Progenitor cell of endocrine pancreas (in vitro differentiated cells): Measurements from ENCODE around the gene DROSHA. TPM values are rescaled to one million over a fixed set of nuclear protein-coding genes. Genes with fewer than 3 reads are reported as not detected.

ENCODE experiments used
- DNase-seq: peaks from one replicate; pipeline ENCODE4 v3.0.0; 2021; ENCODE audit warnings: low spot score; ENCODE audit not compliant: unreplicated experiment
- H3K27ac Mint-ChIP-seq: 2 replicates; pipeline ENCODE4 v1.8.0; 2021; ENCODE audit warnings: mild to moderate bottlenecking, moderate library complexity, mixed read lengths
- H3K27me3 Mint-ChIP-seq: 2 replicates; pipeline ENCODE4 v1.8.0; 2021; ENCODE audit warnings: mixed read lengths
- H3K36me3 Mint-ChIP-seq: 2 replicates; pipeline ENCODE4 v1.8.0; 2022; ENCODE audit warnings: mixed read lengths; ENCODE audit not compliant: insufficient read depth
- H3K4me1 Mint-ChIP-seq: 2 replicates; pipeline ENCODE4 v1.8.0; 2021; ENCODE audit warnings: low read depth, mixed read lengths
- H3K4me3 Mint-ChIP-seq: 2 replicates; pipeline ENCODE4 v1.8.0; 2021; ENCODE audit warnings: low read depth, mild to moderate bottlenecking, moderate library complexity, mixed read lengths
- H3K9me3 Mint-ChIP-seq: 2 replicates; pipeline ENCODE4 v1.8.0; 2021; ENCODE audit warnings: low read depth, mixed read lengths
- CTCF ChIP-seq: fragments of 200-600 bp; sonication (generic); IDR thresholded peaks from one replicate; pipeline ENCODE4 v1.5.0; 2021; ENCODE audit warnings: antibody characterized with exemption, mild to moderate bottlenecking; ENCODE audit not compliant: unreplicated experiment
- total RNA-seq: library from RNA; stranded (reverse); gene quantifications from 2 replicates; pipeline ENCODE4 v1.2.1, GENCODE V29; 2021

The DROSHA gene
- total RNA-seq, 1 donor from 2014 or later, result 100 TPM

DNA sequence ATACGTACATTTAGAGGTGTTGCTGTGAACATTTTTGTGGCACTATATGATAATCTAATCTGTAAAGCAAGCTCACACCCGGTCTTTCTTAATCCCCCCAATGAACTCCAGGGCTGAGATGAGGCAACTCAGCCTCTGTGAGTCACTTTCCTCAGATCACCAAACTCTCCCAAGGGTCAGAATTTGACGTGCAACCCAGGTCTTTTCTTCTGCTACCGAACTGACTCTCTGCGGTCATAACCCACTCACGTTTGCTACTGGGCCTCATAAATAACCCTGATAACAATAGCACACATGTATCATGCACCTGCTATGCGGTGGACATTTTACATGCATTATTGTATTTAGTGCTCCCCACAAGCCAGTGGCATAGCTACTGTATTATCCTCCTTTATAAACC is 153.1 kb downstream of the DROSHA start:
- Mint-ChIP-seq H3K27me3 (peaks cover 12% of the 10 kb centered on the region), H3K9me3 (no peaks in the 10 kb centered on the region), H3K27ac (no peak overlapping the region), H3K4me3 (no peak overlapping the region), H3K4me1 (peaks cover 6% of the 10 kb centered on the region), H3K36me3 (no peaks in the 10 kb centered on the region)
- no peak for DNase-seq
- TF ChIP-seq CTCF, result no peak

DNA sequence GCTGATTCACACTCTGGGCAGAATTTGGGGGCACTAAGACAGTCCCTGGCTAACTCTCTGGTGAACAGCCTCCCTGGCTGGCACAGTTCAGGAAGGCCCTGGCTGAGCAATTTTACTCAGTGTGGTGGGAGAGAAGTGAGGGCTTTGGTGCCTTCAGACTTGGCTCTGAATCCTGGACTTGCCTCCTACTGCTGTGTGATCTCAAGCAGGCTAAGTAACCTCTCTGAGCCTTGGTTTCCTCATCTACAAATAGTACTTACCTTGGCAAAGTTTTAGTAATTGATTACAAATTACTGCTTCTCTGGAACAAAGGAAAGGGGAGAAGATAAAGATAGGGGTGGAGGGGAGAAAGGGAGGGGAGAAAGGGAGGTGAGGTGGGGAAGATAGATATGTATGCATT is 153.8 kb downstream of the DROSHA start:
- peaks cover 12% of the 10 kb centered on the region for H3K27me3 Mint-ChIP-seq
- DNase-seq, result no peak

GRCh38 chr5:31377274-31377946 is 154.5 kb downstream of the DROSHA start:
- peaks cover 10% of the 10 kb centered on the region for H3K27me3 Mint-ChIP-seq
- TF ChIP-seq CTCF, result no peak

More for the DNA sequence above, 153.8 kb downstream of the DROSHA start:
- no peaks in the 10 kb centered on the region for H3K9me3 Mint-ChIP-seq
- peaks cover 6% of the 10 kb centered on the region for H3K4me1 Mint-ChIP-seq
- no peak overlapping the region for H3K4me3 Mint-ChIP-seq
- H3K27ac Mint-ChIP-seq, result no peak overlapping the region
- TF ChIP-seq CTCF, result no peak
- no peaks in the 10 kb centered on the region for H3K36me3 Mint-ChIP-seq

GRCh38 chr5:31375999-31376720 is 155.7 kb downstream of the DROSHA start:
- Mint-ChIP-seq H3K27me3 (peaks cover 11% of the 10 kb centered on the region), H3K4me1 (no peaks in the 10 kb centered on the region)

More at GRCh38 chr5:31377274-31377946, 154.5 kb downstream of the DROSHA start:
- Mint-ChIP-seq H3K36me3 (no peaks in the 10 kb centered on the region), H3K4me1 (peaks cover 3% of the 10 kb centered on the region), H3K4me3 (no peak overlapping the region), H3K9me3 (no peaks in the 10 kb centered on the region), H3K27ac (no peak overlapping the region)
- no peak for DNase-seq

More at GRCh38 chr5:31375999-31376720, 155.7 kb downstream of the DROSHA start:
- no peak for TF ChIP-seq CTCF
- H3K9me3 Mint-ChIP-seq, result no peaks in the 10 kb centered on the region
- no peaks in the 10 kb centered on the region for H3K36me3 Mint-ChIP-seq
- H3K4me3 Mint-ChIP-seq, result no peak overlapping the region
- no peak for DNase-seq
- no peak overlapping the region for H3K27ac Mint-ChIP-seq
